HepG2 (cell line): ENCODE measurements around the gene COPZ1. TPM values are rescaled to one million over a fixed set of nuclear protein-coding genes. Genes with fewer than 3 reads are reported as not detected.

Experiments
- ATAC-seq: fragments of 200-7000 bp; cut with Tn5 transposase; 3 replicates; pipeline ENCODE4 v1.9.1; 2020; ENCODE audit warnings: mild to moderate bottlenecking, moderate library complexity
- BruUV-seq: library from RNA; stranded (reverse); fragments of 400-500 nt; replicated peaks from 2 replicates; lab custom pipeline; 2021; lab: Mats Ljungman, UMichigan
- CTCF ChIA-PET: fragments of 300-600 bp; formaldehyde crosslinking; extraction: SDS; loops from one replicate; lab custom pipeline; 2021; ENCODE audit warnings: low total read pairs, inconsistent platforms, low intra/inter-chr PET ratio; lab: Yijun Ruan, JAX
- POLR2A ChIA-PET: fragments of 350-600 bp; sonication (Branson Sonifier 250); formaldehyde crosslinking; loops from one replicate; lab custom pipeline; 2020; ENCODE audit warnings: antibody characterized with exemption, inconsistent platforms; lab: Yijun Ruan, JAX
- DNase-seq: peaks from one replicate; pipeline ENCODE4 v3.0.0-alpha.2; 2015; ENCODE audit warnings: low spot score
- FAIRE-seq: peaks from 3 replicates; lab custom pipeline; 2011; peaks lifted over from hg19 to GRCh38; lab: Jason Lieb, UNC
- H2AFZ ChIP-seq: one replicate; pipeline ENCODE4 v1.6.1; 2011; ENCODE audit warnings: low read length, inconsistent platforms
- H3K27ac ChIP-seq: fragments of 300-600 bp; 3 replicates; pipeline ENCODE4 v1.8.0; 2011; ENCODE audit warnings: mixed run types, mild to moderate bottlenecking, mixed read lengths, low read length, inconsistent platforms; ENCODE audit not compliant: insufficient read depth; ENCODE audit errors: extremely low read length
- H3K27me3 ChIP-seq, 2 experiments: fragments of 200-600 bp in 1 of 2; 2 replicates in 1 of 2; 3 replicates in 1 of 2; pipeline versions ENCODE4 v1.6.0 to v1.8.0; 2011; ENCODE audit warnings: low read length in 2 of 2, mild to moderate bottlenecking in 2 of 2, moderate library complexity in 2 of 2, inconsistent platforms in 1 of 2; ENCODE audit not compliant: insufficient read depth in 2 of 2, control insufficient read depth in 1 of 2
- H3K36me3 ChIP-seq, 2 experiments: fragments of 200-600 bp in 1 of 2; replicated peaks in 1 of 2; 2 replicates in 1 of 2; 3 replicates in 1 of 2; pipeline versions ENCODE4 v1.5.1 to v1.8.0; 2011; ENCODE audit warnings: low read length in 2 of 2, inconsistent platforms in 1 of 2; ENCODE audit not compliant: insufficient read depth in 2 of 2, control insufficient read depth in 1 of 2
- H3K4me1 ChIP-seq: 2 replicates; pipeline ENCODE4 v1.5.1; 2012; ENCODE audit warnings: low read length, inconsistent platforms; ENCODE audit not compliant: insufficient read depth
- H3K4me2 ChIP-seq: 2 replicates; pipeline ENCODE4 v1.6.0; 2011; ENCODE audit warnings: low read depth, low read length, inconsistent platforms
- H3K4me3 ChIP-seq, 3 experiments: fragments of 200-600 bp in 1 of 3; sonication (generic), shearing (Covaris generic) in 1 of 3; replicated peaks in 1 of 3; 2 replicates each; pipeline ENCODE4 v1.5.1; 2011 to 2016; ENCODE audit warnings: low read length in 3 of 3, inconsistent platforms in 2 of 3, low read depth in 2 of 3, mild to moderate bottlenecking in 2 of 3, control low read depth in 1 of 3, mixed read lengths in 1 of 3; ENCODE audit not compliant: insufficient read depth in 1 of 3
- H3K79me2 ChIP-seq: one replicate; pipeline ENCODE4 v1.6.1; 2011; ENCODE audit warnings: low read length, inconsistent platforms; ENCODE audit not compliant: insufficient read depth
- H3K9ac ChIP-seq: 2 replicates; pipeline ENCODE4 v1.6.0; 2011; ENCODE audit warnings: mild to moderate bottlenecking, low read depth, low read length, inconsistent platforms; ENCODE audit not compliant: insufficient read depth
- H3K9me3 ChIP-seq: 2 replicates; pipeline ENCODE4 v1.5.1; 2012; ENCODE audit warnings: mild to moderate bottlenecking, low read length
- H4K20me1 ChIP-seq: 2 replicates; pipeline ENCODE4 v1.6.0; 2011; ENCODE audit warnings: inconsistent platforms, mild to moderate bottlenecking, low read length, moderate library complexity; ENCODE audit not compliant: insufficient read depth
- ARID3A ChIP-seq: IDR thresholded peaks from 2 replicates; pipeline ENCODE4 v1.6.1; 2012; ENCODE audit warnings: low read depth, low read length, improper control_type of control experiment
- DPF2 ChIP-seq: sonication (generic); formaldehyde crosslinking; IDR thresholded peaks from 2 replicates; pipeline ENCODE4 v1.4.0; 2020; ENCODE audit warnings: mild to moderate bottlenecking, low read depth, missing genetic modification reagents, borderline replicate concordance
- HNF4A ChIP-seq: sonication (generic); formaldehyde crosslinking; IDR thresholded peaks from 2 replicates; pipeline ENCODE4 v1.4.0; 2020; ENCODE audit warnings: missing genetic modification reagents
- PHB2 ChIP-seq: fragments of 450-650 bp; IDR thresholded peaks from 2 replicates; pipeline ENCODE4 v1.6.1; 2018; ENCODE audit not compliant: partially characterized antibody
- PLRG1 ChIP-seq: fragments of 450-650 bp; conservative IDR thresholded peaks from 2 replicates; pipeline ENCODE4 v1.6.1; 2016
- RFX1 ChIP-seq: fragments of 450-650 bp; IDR thresholded peaks from 2 replicates; pipeline ENCODE4 v1.6.1; 2017
- TARDBP ChIP-seq: sonication (generic); formaldehyde crosslinking; IDR thresholded peaks from 2 replicates; pipeline ENCODE4 v1.8.0; 2022; ENCODE audit warnings: mild to moderate bottlenecking, missing genetic modification reagents
- TOE1 ChIP-seq: sonication (generic); formaldehyde crosslinking; IDR thresholded peaks from 2 replicates; pipeline ENCODE4 v1.4.0; 2020; ENCODE audit warnings: mild to moderate bottlenecking, missing genetic modification reagents
- ZBTB25 ChIP-seq: IDR thresholded peaks from 2 replicates; pipeline ENCODE4 v1.6.1; 2018; ENCODE audit warnings: missing genetic modification reagents
- ZNF572 ChIP-seq: sonication (generic); formaldehyde crosslinking; IDR thresholded peaks from 2 replicates; pipeline ENCODE4 v1.5.1; 2020; ENCODE audit warnings: mild to moderate bottlenecking, missing genetic modification reagents
- ZNF577 ChIP-seq: sonication (generic); formaldehyde crosslinking; IDR thresholded peaks from 2 replicates; pipeline ENCODE4 v1.4.0; 2020; ENCODE audit warnings: mild to moderate bottlenecking, low read depth, missing genetic modification reagents, borderline replicate concordance
- WGBS: methylation state at CpG from one replicate; pipeline ENCODE4 v1.1.6; 2017; ENCODE audit warnings: low lambda C conversion rate; 5-methylcytosine and 5-hydroxymethylcytosine counted together
- in situ Hi-C: cut with HindIII; loops from 2 replicates; pipeline ENCODE4 v1.10.0; 2017; ENCODE audit warnings: low pct_unique_long_range_greater_than_20kb; ENCODE audit not compliant: extremely low pct_ligation_motif_present
- intact Hi-C: fragments of 100-400 bp; cut with micrococcal nuclease; formaldehyde crosslinking; loops from one replicate; pipeline ENCODE4 v1.10.0; 2022; ENCODE audit not compliant: unreplicated experiment
- polyA plus RNA-seq, 8 experiments: library from polyadenylated mRNA; depleted of rRNA in 3 of 8; stranded (reverse) in 7 of 8; unstranded in 1 of 8; fragments of >200 nt; fragmentation: Illumina TruSeq in 4 of 8; extraction: Trizol in 4 of 8; gene quantifications; 2 replicates each; pipeline versions ENCODE4 v1.2.1 to v1.2.3, GENCODE V29; 2011 to 2016; ENCODE audit warnings: low read depth in 4 of 8, missing spikeins in 1 of 8, mixed read lengths in 1 of 8; ENCODE audit not compliant: insufficient read depth in 1 of 8
- total RNA-seq, 5 experiments: library from RNA; depleted of rRNA; stranded (reverse); fragments of >200 nt; fragmentation: Illumina TruSeq; extraction: Trizol; gene quantifications; 2 replicates each; pipeline ENCODE4 v1.2.3, GENCODE V29; 2016; ENCODE audit warnings: low read depth in 1 of 5

COPZ1 gene
- total and polyA plus RNA-seq, 2 of the 13 experiments (the other 11 are each of a cell fraction or from before 2014, with no cell fraction given), result 125 to 184 TPM

- Histone ChIP-seq H3K27ac (no peak overlapping the region), H3K9me3 (no peaks in the 10 kb centered on the region), H3K4me1 (no peaks in the 10 kb centered on the region), H3K4me2 (no peak overlapping the region), H3K27me3 (peaks cover 0 to 2% of the 10 kb centered on the region in 2 experiments; a peak in 1 of 5 replicates), H3K9ac (no peak overlapping the region), H3K79me2 (no peaks in the 10 kb centered on the region), H4K20me1 (no peaks in the 10 kb centered on the region), H3K4me3 (no peak overlapping the region), H2AFZ (no peak overlapping the region), H3K36me3 (no peaks in the 10 kb centered on the region)
- ChIA-PET CTCF (no interaction called here), POLR2A (no interaction called here)
- DNase-seq (no peak), ATAC-seq (no peak), FAIRE-seq (no peak)
- BruUV-seq, result no TSS peak
- intact Hi-C loops, result no loop called here
- TF ChIP-seq TARDBP (CRISPR knock-in tag) (no peak), ZNF577 (CRISPR knock-in tag) (no peak)
- in situ Hi-C loops, result no loop called here
- no CpG with 5 or more reads among the region's 1 CpG for WGBS
Observed at GRCh38 chr12:54397157-54397556, 72.2 kb downstream of the COPZ1 start.

- no peak overlapping the region for H3K4me2 ChIP-seq
- TF ChIP-seq ZNF572 (CRISPR knock-in tag), result no peak
- no peak for TF ChIP-seq PLRG1
- no peak for TF ChIP-seq DPF2 (CRISPR knock-in tag)
- no peak for TF ChIP-seq PHB2
- TF ChIP-seq ZBTB25 (CRISPR knock-in tag), result no peak
- TF ChIP-seq ARID3A, result no peak
- no peak for TF ChIP-seq TOE1 (CRISPR knock-in tag)
- TF ChIP-seq HNF4A (CRISPR knock-in tag), result no peak
- no peak for TF ChIP-seq RFX1
- no peak overlapping the region for H2AFZ ChIP-seq
- ATAC-seq, result no peak
- no peak for FAIRE-seq
- DNase-seq, result no peak
- 0% methylated on average over 2 of the region's 2 CpGs for WGBS
- intact Hi-C loops (no loop called here), in situ Hi-C loops (no loop called here)
- no peaks in the 10 kb centered on the region for H3K79me2 ChIP-seq
- H3K4me3 ChIP-seq, result no peak overlapping the region
- no peaks in the 10 kb centered on the region for H3K4me1 ChIP-seq
- ChIA-PET CTCF (no interaction called here), POLR2A (no interaction called here)
- H3K9me3 ChIP-seq, result no peaks in the 10 kb centered on the region
- no peak overlapping the region for H3K9ac ChIP-seq
- no peaks in the 10 kb centered on the region for H4K20me1 ChIP-seq
- no TSS peak for BruUV-seq
- no peaks in the 10 kb centered on the region; a peak in 1 of 5 replicates for H3K27me3 ChIP-seq
- no peaks in the 10 kb centered on the region for H3K36me3 ChIP-seq
- no peak overlapping the region for H3K27ac ChIP-seq
Observed at GRCh38 chr12:54398218-54398617, 73.3 kb downstream of the COPZ1 start.
